GM19239 (cell line): ENCODE data around the gene ADCY9.

Experiments
- DNase-seq: peaks from one replicate; pipeline ENCODE4 v3.0.0; 2011; ENCODE audit warnings: low spot score; ENCODE audit not compliant: insufficient read length
- FAIRE-seq: peaks from 2 replicates; lab custom pipeline; 2011; peaks lifted over from hg19 to GRCh38; lab: Jason Lieb, UNC

The ADCY9 gene

GRCh38 chr16:3987231-3987630 is 129.0 kb downstream of the ADCY9 start:
- DNase-seq (no peak), FAIRE-seq (no peak)

DNA sequence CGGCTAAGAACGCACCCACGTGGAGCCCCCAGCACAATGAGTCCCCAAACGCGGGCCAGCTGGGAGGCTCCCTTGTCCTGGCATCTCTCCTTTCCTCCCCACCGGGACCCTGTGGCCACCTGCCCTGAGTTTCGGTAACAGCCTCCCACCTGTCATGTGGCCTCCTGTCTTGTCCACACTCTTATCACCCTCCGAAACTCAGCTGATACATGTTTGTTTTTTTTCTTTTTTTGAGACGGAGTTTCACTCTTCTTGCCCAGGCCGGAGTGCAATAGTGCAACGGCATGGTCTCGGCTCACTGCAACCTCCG is 130.1 kb downstream of the ADCY9 start:
- DNase-seq = no peak
- no peak for FAIRE-seq

DNA sequence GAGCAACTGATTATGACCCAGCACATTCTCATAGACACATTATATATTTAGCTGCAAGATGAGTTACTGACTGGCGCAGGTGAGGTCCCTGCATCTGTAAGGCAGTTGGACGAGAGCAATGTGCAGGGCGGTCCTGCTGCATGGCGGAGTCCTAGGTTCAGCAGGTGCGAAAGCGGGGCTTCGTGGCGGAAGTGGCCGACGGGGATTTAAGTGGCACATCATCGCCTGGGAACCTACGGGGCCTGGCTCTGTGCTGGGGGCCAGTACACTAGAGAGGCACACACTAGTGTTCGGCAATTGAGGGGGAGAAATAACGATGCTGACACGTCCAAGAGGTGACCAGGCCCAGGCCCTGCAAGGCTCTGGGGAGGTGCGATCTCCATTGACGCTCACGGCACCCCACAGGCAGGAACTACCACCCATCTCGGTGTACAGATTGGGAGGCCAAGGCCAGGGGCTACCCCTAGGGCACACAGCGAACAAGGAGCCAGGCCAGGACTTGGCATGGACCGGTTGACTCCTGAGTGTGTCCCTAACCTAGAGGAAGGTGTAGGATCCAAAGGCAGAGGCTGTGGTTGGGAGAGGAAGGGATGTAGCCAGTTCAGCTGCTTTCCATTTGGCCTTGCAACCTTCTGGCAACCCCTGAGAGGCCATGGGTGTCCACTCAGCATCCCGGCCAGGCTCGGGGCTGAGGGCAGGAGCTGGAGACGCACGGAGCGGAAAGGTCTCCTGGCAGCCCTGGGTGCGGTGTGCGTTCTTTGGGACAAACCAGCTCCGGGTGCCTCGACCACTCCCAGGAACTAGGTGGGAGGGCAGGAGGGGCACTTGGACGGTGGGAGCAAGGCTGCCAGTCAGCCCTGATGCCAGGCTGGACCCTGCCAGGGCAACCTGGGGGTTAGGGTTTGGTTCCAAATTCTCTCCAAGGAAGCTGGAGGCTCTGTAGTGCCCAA is 131.9 kb downstream of the ADCY9 start:
- no peak for DNase-seq
- no peak for FAIRE-seq

- FAIRE-seq (no peak), DNase-seq (peak; percentile 50)
Observed at GRCh38 chr16:3983081-3983520, 133.1 kb downstream of the ADCY9 start.

- FAIRE-seq (no peak), DNase-seq (no peak)
Observed at GRCh38 chr16:3982216-3982615, 134.0 kb downstream of the ADCY9 start.

- no peak for FAIRE-seq
Observed at GRCh38 chr16:3980253-3981111, 135.8 kb downstream of the ADCY9 start.

GRCh38 chr16:3979518-3979917 is 136.7 kb downstream of the ADCY9 start:
- FAIRE-seq = no peak
- DNase-seq = no peak

More at GRCh38 chr16:3980253-3981111, 135.8 kb downstream of the ADCY9 start:
- DNase-seq = no peak

GRCh38 chr16:3979070-3979469 is 137.2 kb downstream of the ADCY9 start:
- no peak for FAIRE-seq

GRCh38 chr16:3977376-3977775 is 138.9 kb downstream of the ADCY9 start:
- FAIRE-seq = no peak
- DNase-seq = no peak

More at GRCh38 chr16:3979070-3979469, 137.2 kb downstream of the ADCY9 start:
- DNase-seq = no peak

- FAIRE-seq (no peak), DNase-seq (no peak)
Observed at GRCh38 chr16:3974751-3975150, 141.5 kb downstream of the ADCY9 start.

DNA sequence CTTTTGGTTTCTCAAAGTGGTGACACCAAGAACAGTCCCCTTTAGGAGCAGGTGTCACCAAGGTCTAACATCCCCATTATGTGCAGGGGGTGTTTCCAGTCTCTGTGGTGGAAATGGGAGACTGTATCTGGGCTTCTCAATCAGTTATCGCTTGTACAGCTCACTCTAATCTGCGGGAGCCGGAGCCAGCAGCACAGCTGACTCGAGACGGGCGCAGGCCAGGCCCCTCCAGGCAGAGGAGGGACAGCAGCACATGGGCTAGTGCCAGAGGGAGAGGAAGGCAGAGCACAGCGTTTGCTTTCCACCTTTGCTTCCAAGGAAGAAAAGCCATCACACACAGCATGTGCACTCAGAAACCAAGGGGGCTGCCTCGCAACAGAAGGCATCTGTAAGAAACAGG is 144.5 kb downstream of the ADCY9 start:
- no peak for DNase-seq
- FAIRE-seq = no peak

DNA sequence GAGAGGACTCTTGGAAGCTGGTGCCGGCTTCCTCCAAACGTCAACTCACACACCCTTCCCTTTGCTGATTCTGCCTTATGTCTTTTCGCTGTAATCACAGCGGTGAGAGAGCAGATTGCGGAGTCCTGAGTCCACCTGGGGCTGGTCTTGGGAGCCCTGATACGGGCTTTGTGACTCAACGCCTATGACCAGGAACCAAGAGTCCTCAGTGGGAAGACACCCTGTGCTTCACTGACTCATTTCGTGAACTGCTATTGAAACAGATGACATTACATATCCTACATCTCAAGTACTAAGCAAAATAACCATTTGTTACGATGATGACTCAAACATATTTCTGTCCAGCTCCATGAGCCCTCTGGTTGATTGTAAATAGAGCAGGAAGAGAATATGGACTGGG is 145.0 kb downstream of the ADCY9 start:
- no peak for DNase-seq
- FAIRE-seq = no peak

- no peak for FAIRE-seq
Observed at GRCh38 chr16:3968551-3968950, 147.7 kb downstream of the ADCY9 start.

GRCh38 chr16:3966681-3967080 is 149.6 kb downstream of the ADCY9 start:
- DNase-seq (no peak), FAIRE-seq (no peak)

More at GRCh38 chr16:3968551-3968950, 147.7 kb downstream of the ADCY9 start:
- no peak for DNase-seq

GRCh38 chr16:3965781-3966582 is 150.3 kb downstream of the ADCY9 start:
- FAIRE-seq (no peak), DNase-seq (no peak)

- FAIRE-seq (no peak), DNase-seq (no peak)
Observed at GRCh38 chr16:3965306-3965705, 150.9 kb downstream of the ADCY9 start.

GRCh38 chr16:3964686-3965290 is 151.5 kb downstream of the ADCY9 start:
- no peak for FAIRE-seq
- no peak for DNase-seq

DNA sequence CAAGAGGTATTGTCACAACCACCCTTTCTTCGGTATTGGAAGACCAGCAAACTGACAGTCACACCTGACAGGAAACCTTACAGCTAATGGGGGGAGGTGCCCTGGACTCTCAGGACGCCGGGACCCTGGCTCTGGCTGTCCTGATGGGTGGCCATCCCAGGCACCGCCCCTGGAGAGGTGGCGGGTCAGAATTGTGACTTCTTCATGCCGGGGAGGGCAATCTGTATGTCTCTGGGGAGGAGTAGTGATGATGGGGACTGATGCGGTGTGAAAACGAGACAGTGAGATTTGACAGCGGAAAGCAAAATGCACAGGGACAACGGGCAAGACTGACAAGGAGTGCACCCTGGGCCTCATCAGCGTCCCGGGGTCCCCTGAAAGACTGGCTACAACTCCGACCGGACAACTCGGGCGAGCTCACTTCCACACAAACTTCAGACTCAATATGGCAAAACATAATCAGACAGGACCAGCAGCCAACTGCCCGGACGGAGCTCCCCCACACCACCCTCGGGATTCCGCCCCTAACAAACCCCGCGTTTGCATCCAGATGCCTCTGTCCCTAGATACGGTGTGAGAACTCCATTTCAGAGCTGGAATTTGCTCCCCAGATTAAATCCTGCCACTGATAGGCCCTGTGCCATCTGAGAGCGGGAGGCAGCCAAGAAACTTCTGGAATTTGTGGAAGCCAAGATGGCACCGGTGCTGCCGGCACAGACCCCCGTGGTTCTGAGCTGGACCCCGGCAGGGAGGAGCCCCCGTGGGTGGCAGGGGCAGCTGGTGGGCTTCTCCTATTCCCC is 152.2 kb downstream of the ADCY9 start:
- no peak for FAIRE-seq
- DNase-seq = no peak

- no peak for FAIRE-seq
- no peak for DNase-seq
Observed at GRCh38 chr16:3963203-3963602, 153.0 kb downstream of the ADCY9 start.
